HG02588 (cell line): Measurements from ENCODE around the gene ORM1.

ENCODE experiments used
- ATAC-seq: cut with Tn5 transposase; IDR thresholded peaks from one replicate; pipeline ENCODE4 v1.9.1; 2021; ENCODE audit warnings: mild to moderate bottlenecking, moderate library complexity; ENCODE audit not compliant: unreplicated experiment

The ORM1 gene

GRCh38 chr9:114287001-114287762 lies 35.7 kb upstream of the ORM1 start:
- no peak for ATAC-seq

GRCh38 chr9:114287763-114288192 lies 35.1 kb upstream of the ORM1 start:
- no peak for ATAC-seq

GRCh38 chr9:114288193-114289091 lies 34.5 kb upstream of the ORM1 start:
- ATAC-seq: no peak

- ATAC-seq: no peak
Observed at GRCh38 chr9:114289106-114289505, 33.8 kb upstream of the ORM1 start.

- ATAC-seq: no peak
Observed at GRCh38 chr9:114289571-114290481, 33.1 kb upstream of the ORM1 start.

- ATAC-seq: no peak
Observed at GRCh38 chr9:114290561-114290986, 32.3 kb upstream of the ORM1 start.

- ATAC-seq: no peak
Observed at GRCh38 chr9:114291064-114291474, 31.8 kb upstream of the ORM1 start.

- ATAC-seq: no peak
Observed at GRCh38 chr9:114291886-114292590, 30.9 kb upstream of the ORM1 start.

GRCh38 chr9:114294664-114295063 lies 28.2 kb upstream of the ORM1 start:
- ATAC-seq: no peak

- no peak for ATAC-seq
Observed at GRCh38 chr9:114296338-114296737, 26.6 kb upstream of the ORM1 start.

- ATAC-seq: no peak
Observed at GRCh38 chr9:114299286-114300152, 23.4 kb upstream of the ORM1 start.

GRCh38 chr9:114300153-114300845 lies 22.6 kb upstream of the ORM1 start:
- no peak for ATAC-seq

- no peak for ATAC-seq
Observed at GRCh38 chr9:114300846-114301797, 21.8 kb upstream of the ORM1 start.

- no peak for ATAC-seq
Observed at GRCh38 chr9:114301798-114302565, 20.9 kb upstream of the ORM1 start.

- no peak for ATAC-seq
Observed at GRCh38 chr9:114302727-114303126, 20.2 kb upstream of the ORM1 start.

GRCh38 chr9:114303571-114303970 lies 19.3 kb upstream of the ORM1 start:
- no peak for ATAC-seq

GRCh38 chr9:114303977-114304376 lies 18.9 kb upstream of the ORM1 start:
- ATAC-seq: no peak
